IPS-20b (cell line): ENCODE measurements around the gene TARS2.

Experiments used
- H3K27ac ChIP-seq: one replicate; pipeline ENCODE4 v1.5.1; 2013; ENCODE audit warnings: low read length
- H3K27me3 ChIP-seq: 2 replicates; pipeline ENCODE4 v1.6.1; 2013; ENCODE audit warnings: mild to moderate bottlenecking, low read length, inconsistent platforms; ENCODE audit not compliant: insufficient read depth
- H3K36me3 ChIP-seq: 2 replicates; pipeline ENCODE4 v1.6.1; 2013; ENCODE audit warnings: low read depth, mild to moderate bottlenecking, inconsistent platforms, low read length, moderate library complexity; ENCODE audit not compliant: insufficient read depth
- H3K4me1 ChIP-seq: 2 replicates; pipeline ENCODE4 v1.6.1; 2013; ENCODE audit warnings: mild to moderate bottlenecking, control low read depth, inconsistent platforms, low read length, moderate library complexity; ENCODE audit not compliant: insufficient read depth
- H3K4me3 ChIP-seq: 2 replicates; pipeline ENCODE4 v1.5.1; 2013; ENCODE audit warnings: mild to moderate bottlenecking, low read length, inconsistent platforms
- H3K9ac ChIP-seq: 2 replicates; pipeline ENCODE4 v1.6.1; 2013; ENCODE audit warnings: low read depth, mild to moderate bottlenecking, inconsistent platforms, low read length, moderate library complexity
- H3K9me3 ChIP-seq: 2 replicates; pipeline ENCODE4 v1.6.1; 2013; ENCODE audit warnings: mild to moderate bottlenecking, low read depth, low read length, inconsistent platforms; ENCODE audit not compliant: insufficient read depth

TARS2 gene

DNA sequence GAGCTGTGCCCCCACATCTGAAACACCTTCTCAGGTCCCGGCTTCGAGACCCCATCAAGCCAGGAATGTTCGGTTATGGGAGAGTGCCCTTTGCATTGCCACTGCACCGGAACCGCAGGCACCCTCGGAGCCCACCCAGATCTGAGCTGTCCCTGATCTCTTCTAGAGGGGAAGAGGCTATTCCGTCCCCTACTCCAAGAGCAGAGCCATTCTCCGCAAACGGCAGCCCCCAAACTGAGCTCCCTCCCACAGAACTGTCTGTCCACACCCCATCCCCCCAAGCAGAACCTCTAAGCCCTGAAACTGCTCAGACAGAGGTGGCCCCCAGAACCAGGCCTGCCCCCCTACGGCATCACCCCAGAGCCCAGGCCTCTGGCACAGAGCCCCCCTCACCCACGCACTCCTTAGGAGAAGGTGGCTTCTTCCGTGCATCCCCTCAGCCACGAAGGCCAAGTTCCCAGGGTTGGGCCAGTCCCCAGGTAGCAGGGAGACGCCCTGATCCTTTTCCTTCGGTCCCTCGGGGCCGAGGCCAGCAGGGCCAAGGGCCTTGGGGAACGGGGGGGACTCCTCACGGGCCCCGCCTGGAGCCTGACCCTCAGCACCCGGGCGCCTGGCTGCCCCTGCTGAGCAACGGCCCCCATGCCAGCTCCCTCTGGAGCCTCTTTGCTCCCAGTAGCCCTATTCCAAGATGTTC, 66.3 kb downstream of the TARS2 start:
- no peak overlapping the region for H3K27ac ChIP-seq
- H3K4me1 ChIP-seq, result peaks cover 6% of the 10 kb centered on the region
- H3K27me3 ChIP-seq, result peaks cover 22% of the 10 kb centered on the region
- no peak overlapping the region for H3K4me3 ChIP-seq
- no peaks in the 10 kb centered on the region for H3K9me3 ChIP-seq
- H3K9ac ChIP-seq, result no peak overlapping the region
- no peaks in the 10 kb centered on the region for H3K36me3 ChIP-seq

DNA sequence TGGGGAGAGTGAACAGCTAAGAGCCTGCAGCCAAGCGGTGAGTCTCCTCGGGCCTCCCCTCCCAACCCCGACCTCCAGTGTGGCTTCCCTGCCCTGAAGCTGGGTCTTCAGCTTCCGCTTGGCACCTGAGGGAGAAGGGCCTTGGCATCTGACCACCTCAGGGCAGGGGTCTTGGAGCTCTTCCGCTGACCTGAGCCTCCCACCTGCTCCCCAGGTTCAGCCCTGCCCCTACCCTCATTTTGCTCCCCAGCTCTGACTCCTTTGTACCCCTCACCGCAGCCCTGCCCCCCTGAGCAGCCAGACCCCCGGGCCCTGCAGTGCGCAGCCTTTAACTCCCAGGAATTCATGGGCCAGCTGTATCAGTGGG, 66.8 kb downstream of the TARS2 start:
- Histone ChIP-seq H3K4me3 (no peak overlapping the region), H3K36me3 (no peaks in the 10 kb centered on the region), H3K9ac (no peak overlapping the region), H3K4me1 (peaks cover 6% of the 10 kb centered on the region), H3K9me3 (no peaks in the 10 kb centered on the region), H3K27ac (no peak overlapping the region), H3K27me3 (peaks cover 17% of the 10 kb centered on the region)

- peaks cover 7% of the 10 kb centered on the region for H3K27me3 ChIP-seq
- H3K4me1 ChIP-seq, result peaks cover 10% of the 10 kb centered on the region
- H3K27ac ChIP-seq, result no peak overlapping the region
- no peaks in the 10 kb centered on the region for H3K9me3 ChIP-seq
- no peaks in the 10 kb centered on the region for H3K36me3 ChIP-seq
- H3K4me3 ChIP-seq, result no peak overlapping the region
- no peak overlapping the region for H3K9ac ChIP-seq
Observed at GRCh38 chr1:150555198-150555970, 68.2 kb downstream of the TARS2 start.

- H3K36me3 ChIP-seq, result no peaks in the 10 kb centered on the region
- no peak overlapping the region for H3K27ac ChIP-seq
- peaks cover 12% of the 10 kb centered on the region for H3K4me1 ChIP-seq
Observed at GRCh38 chr1:150555971-150556865, 69.0 kb downstream of the TARS2 start.

DNA sequence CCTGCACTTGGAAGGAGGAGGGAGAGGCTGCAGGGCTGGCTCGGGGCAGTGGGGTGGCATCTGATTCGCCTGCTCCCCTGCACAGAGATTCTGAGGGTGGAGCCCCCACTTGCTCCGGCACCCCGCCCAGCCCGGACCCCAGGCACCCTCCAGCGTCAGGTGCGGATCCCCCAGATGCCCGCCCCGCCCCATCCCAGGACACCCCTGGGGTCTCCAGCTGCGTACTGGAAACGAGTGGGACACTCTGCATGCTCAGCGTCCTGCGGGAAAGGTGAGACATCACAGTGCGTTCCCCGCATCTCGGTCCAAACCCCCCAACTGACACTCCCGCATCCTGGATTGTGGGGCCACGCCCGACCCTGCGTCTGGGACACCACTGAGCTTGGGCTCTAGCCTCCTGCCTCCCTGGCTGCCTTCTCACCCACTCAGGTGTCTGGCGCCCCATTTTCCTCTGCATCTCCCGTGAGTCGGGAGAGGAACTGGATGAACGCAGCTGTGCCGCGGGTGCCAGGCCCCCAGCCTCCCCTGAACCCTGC, 69.9 kb downstream of the TARS2 start:
- Histone ChIP-seq H3K4me3 (no peak overlapping the region), H3K4me1 (peaks cover 12% of the 10 kb centered on the region), H3K27me3 (no peaks in the 10 kb centered on the region), H3K36me3 (no peaks in the 10 kb centered on the region), H3K9ac (no peak overlapping the region), H3K27ac (no peak overlapping the region), H3K9me3 (no peaks in the 10 kb centered on the region)

More at GRCh38 chr1:150555971-150556865, 69.0 kb downstream of the TARS2 start:
- no peaks in the 10 kb centered on the region for H3K9me3 ChIP-seq
- H3K9ac ChIP-seq, result no peak overlapping the region
- no peaks in the 10 kb centered on the region for H3K27me3 ChIP-seq
- no peak overlapping the region for H3K4me3 ChIP-seq
